PC-9 (cell line): ENCODE data around the gene NCMAP. TPM values are rescaled to one million over a fixed set of nuclear protein-coding genes. Genes with fewer than 3 reads are reported as not detected.

Source experiments
- BruUV-seq: library from RNA; stranded (reverse); fragments of 400-500 nt; replicated peaks from 2 replicates; lab custom pipeline; 2021; lab: Mats Ljungman, UMichigan
- CTCF ChIA-PET: fragments of 300-600 bp; sonication (Branson Sonifier 250); formaldehyde crosslinking; loops from one replicate; lab custom pipeline; 2022; ENCODE audit warnings: antibody characterized with exemption; lab: Charles Lee
- POLR2A ChIA-PET: fragments of 300-600 bp; sonication (Branson Sonifier 250); formaldehyde crosslinking; loops from one replicate; lab custom pipeline; 2022; ENCODE audit warnings: antibody characterized with exemption; ENCODE audit not compliant: unreplicated experiment; lab: Charles Lee
- DNase-seq, 2 experiments: peaks; one replicate each; pipeline versions ENCODE4 v3.0.0 to v3.0.0-alpha.2; 2015 to 2022; ENCODE audit warnings: mixed read lengths in 1 of 2
- H2AFZ ChIP-seq: fragments of 200-600 bp; sonication (generic); 2 replicates; pipeline ENCODE4 v1.8.1; 2017; ENCODE audit warnings: antibody characterized with exemption
- H3F3A ChIP-seq: fragments of 200-600 bp; sonication (generic); 2 replicates; pipeline ENCODE4 v1.8.1; 2017; ENCODE audit warnings: antibody characterized with exemption, mild to moderate bottlenecking, low read depth; ENCODE audit not compliant: insufficient read depth
- H3K27ac ChIP-seq: fragments of 200-600 bp; sonication (generic); 2 replicates; pipeline ENCODE4 v1.6.1; 2016; ENCODE audit warnings: mixed run types
- H3K27me3 ChIP-seq: fragments of 200-600 bp; sonication (generic); 2 replicates; pipeline ENCODE4 v1.6.1; 2016; ENCODE audit warnings: low read depth, mixed run types; ENCODE audit not compliant: insufficient read depth
- H3K36me3 ChIP-seq: fragments of 200-600 bp; sonication (generic); 2 replicates; pipeline ENCODE4 v1.6.1; 2016; ENCODE audit warnings: low read depth, mixed run types
- H3K4me1 ChIP-seq: fragments of 200-600 bp; sonication (generic); replicated peaks from 2 replicates; pipeline ENCODE4 v1.6.1; 2016; ENCODE audit warnings: mixed run types; ENCODE audit not compliant: insufficient read depth
- H3K4me2 ChIP-seq: fragments of 200-600 bp; sonication (generic); 2 replicates; pipeline ENCODE4 v1.6.1; 2017; ENCODE audit warnings: mixed run types
- H3K4me3 ChIP-seq: fragments of 200-600 bp; sonication (generic); 2 replicates; pipeline ENCODE4 v1.6.1; 2016; ENCODE audit warnings: mixed run types
- H3K79me2 ChIP-seq: fragments of 200-600 bp; sonication (generic); 2 replicates; pipeline ENCODE4 v1.6.1; 2017; ENCODE audit warnings: low read depth, mixed run types
- H3K9me2 ChIP-seq: fragments of 200-600 bp; sonication (generic); 2 replicates; pipeline ENCODE4 v1.8.1; 2017; ENCODE audit warnings: mild to moderate bottlenecking; ENCODE audit not compliant: insufficient read depth
- H3K9me3 ChIP-seq: fragments of 200-600 bp; sonication (generic); 2 replicates; pipeline ENCODE4 v1.8.1; 2016; ENCODE audit warnings: low read depth; ENCODE audit not compliant: insufficient read depth
- H4K20me1 ChIP-seq: fragments of 200-600 bp; sonication (generic); 2 replicates; pipeline ENCODE4 v1.8.1; 2017; ENCODE audit not compliant: insufficient read depth
- EZH2 ChIP-seq: fragments of 200-600 bp; sonication (generic); IDR thresholded peaks from 2 replicates; pipeline ENCODE4 v1.8.0; 2017; ENCODE audit warnings: antibody characterized with exemption, low read depth
- intact Hi-C: fragments of 100-400 bp; cut with micrococcal nuclease; formaldehyde crosslinking; loops from one replicate; pipeline ENCODE4 v1.10.0; 2022; ENCODE audit not compliant: unreplicated experiment
- total RNA-seq: library from RNA; stranded (reverse); gene quantifications from 2 replicates; pipeline ENCODE4 v1.2.3, GENCODE V29; 2021
- TF ChIP-seq, protein P1 (sequence below): fragments of 200-600 bp; sonication (generic); conservative IDR thresholded peaks from 2 replicates; pipeline ENCODE4 v1.6.1; 2017; ENCODE audit warnings: mixed run types, antibody characterized with exemption, mild to moderate bottlenecking, moderate library complexity

NCMAP gene
- total RNA-seq, 1 experiment from 2014 or later, result 0.20 TPM

GRCh38 chr1:24652382-24652781, 96.5 kb downstream of the NCMAP start:
- no peak overlapping the region for H3K27ac ChIP-seq
- BruUV-seq, result no TSS peak
- no peaks in the 10 kb centered on the region for H3K9me3 ChIP-seq
- intact Hi-C loops, result no loop called here
- ChIA-PET POLR2A (interaction anchor here (0.6 kb wide), 1 partner anchor 165 kb away, joined by 6 read pairs; no protein-coding TSS in a partner anchor), CTCF (no interaction called here)
- TF ChIP-seq, protein P1, sequence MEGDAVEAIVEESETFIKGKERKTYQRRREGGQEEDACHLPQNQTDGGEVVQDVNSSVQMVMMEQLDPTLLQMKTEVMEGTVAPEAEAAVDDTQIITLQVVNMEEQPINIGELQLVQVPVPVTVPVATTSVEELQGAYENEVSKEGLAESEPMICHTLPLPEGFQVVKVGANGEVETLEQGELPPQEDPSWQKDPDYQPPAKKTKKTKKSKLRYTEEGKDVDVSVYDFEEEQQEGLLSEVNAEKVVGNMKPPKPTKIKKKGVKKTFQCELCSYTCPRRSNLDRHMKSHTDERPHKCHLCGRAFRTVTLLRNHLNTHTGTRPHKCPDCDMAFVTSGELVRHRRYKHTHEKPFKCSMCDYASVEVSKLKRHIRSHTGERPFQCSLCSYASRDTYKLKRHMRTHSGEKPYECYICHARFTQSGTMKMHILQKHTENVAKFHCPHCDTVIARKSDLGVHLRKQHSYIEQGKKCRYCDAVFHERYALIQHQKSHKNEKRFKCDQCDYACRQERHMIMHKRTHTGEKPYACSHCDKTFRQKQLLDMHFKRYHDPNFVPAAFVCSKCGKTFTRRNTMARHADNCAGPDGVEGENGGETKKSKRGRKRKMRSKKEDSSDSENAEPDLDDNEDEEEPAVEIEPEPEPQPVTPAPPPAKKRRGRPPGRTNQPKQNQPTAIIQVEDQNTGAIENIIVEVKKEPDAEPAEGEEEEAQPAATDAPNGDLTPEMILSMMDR, result no peak
- no peak for TF ChIP-seq EZH2
- H3F3A ChIP-seq, result peaks cover 31% of the 10 kb centered on the region; the same call in 1 of the 2 replicates
- no peaks in the 10 kb centered on the region for H3K4me1 ChIP-seq
- DNase-seq, result no peak
- H3K79me2 ChIP-seq, result peaks cover 37% of the 10 kb centered on the region
- H3K4me2 ChIP-seq, result no peak overlapping the region
- no peaks in the 10 kb centered on the region for H3K27me3 ChIP-seq
- H3K9me2 ChIP-seq, result no peaks in the 10 kb centered on the region
- no peak overlapping the region for H2AFZ ChIP-seq
- peaks cover 57% of the 10 kb centered on the region for H3K36me3 ChIP-seq
- no peak overlapping the region for H3K4me3 ChIP-seq
- peaks cover 16% of the 10 kb centered on the region for H4K20me1 ChIP-seq

DNA sequence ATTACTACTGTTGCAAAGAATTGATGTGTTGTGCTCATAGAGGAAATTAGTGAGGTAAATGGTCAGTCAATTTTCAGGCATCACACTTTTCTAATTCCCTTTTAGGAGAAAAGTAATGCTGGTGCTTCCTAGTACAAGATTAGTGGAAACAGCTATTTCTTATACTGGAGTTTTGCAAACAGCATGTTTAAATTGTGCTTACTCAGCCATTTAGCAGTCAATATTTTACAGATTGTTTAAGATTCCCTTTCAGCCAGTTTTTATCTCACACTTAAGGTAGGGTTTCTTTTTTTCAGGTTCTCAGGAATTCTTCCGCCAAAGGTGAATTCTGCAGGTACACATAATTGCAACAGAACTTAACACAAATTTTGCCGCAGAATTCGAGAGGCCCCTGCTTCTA, 98.1 kb downstream of the NCMAP start:
- H3K9me3 ChIP-seq, result no peaks in the 10 kb centered on the region
- no peak overlapping the region for H3K27ac ChIP-seq
- no peaks in the 10 kb centered on the region for H3K27me3 ChIP-seq
- H3K36me3 ChIP-seq, result peaks cover 48% of the 10 kb centered on the region
- no peak overlapping the region for H3K4me3 ChIP-seq
- peaks cover 14% of the 10 kb centered on the region for H4K20me1 ChIP-seq
- ChIA-PET POLR2A (no interaction called here), CTCF (interaction anchor here (0.6 kb wide), 1 partner anchor 20 kb away, joined by 3 read pairs; no protein-coding TSS in a partner anchor)
- TF ChIP-seq EZH2, result no peak
- TF ChIP-seq, protein P1, result no peak
- H3K79me2 ChIP-seq, result peaks cover 36% of the 10 kb centered on the region
- no peaks in the 10 kb centered on the region for H3K9me2 ChIP-seq
- H3K4me1 ChIP-seq, result no peaks in the 10 kb centered on the region
- no peak for DNase-seq
- intact Hi-C loops, result no loop called here
- H3K4me2 ChIP-seq, result no peak overlapping the region
- no TSS peak for BruUV-seq
- H3F3A ChIP-seq, result peaks cover 30% of the 10 kb centered on the region; the same call in 1 of the 2 replicates
- H2AFZ ChIP-seq, result no peak overlapping the region

DNA sequence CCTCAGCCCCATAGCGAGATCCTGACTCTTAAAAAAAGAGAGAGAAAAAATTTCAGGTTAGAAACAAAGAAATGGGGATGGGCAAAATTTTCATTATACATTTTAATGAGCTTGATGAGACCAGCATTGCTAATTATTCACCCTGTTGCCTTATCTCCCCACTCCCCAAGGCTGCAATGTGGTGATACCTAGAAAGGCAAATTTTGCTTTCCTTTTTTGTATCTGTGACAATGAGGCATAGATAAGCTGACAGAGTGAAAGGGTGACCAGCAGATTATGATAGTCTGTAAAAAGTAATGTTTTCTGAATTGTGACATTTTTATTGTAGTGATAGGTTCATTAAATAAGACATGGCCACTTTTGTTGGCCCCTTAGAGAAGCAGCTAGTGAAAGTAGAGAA, 100.2 kb downstream of the NCMAP start:
- H3F3A ChIP-seq, result peaks cover 32% of the 10 kb centered on the region; the same call in 1 of the 2 replicates
- no peak for TF ChIP-seq EZH2
- TF ChIP-seq, protein P1, result no peak
- H3K27ac ChIP-seq, result no peak overlapping the region
- no peaks in the 10 kb centered on the region for H3K9me3 ChIP-seq
- ChIA-PET POLR2A (interaction anchor here (0.6 kb wide), 1 partner anchor 243 kb away, joined by 5 read pairs; the partner anchor contains the start of gene STPG1), CTCF (no interaction called here)
- no peak overlapping the region for H3K4me3 ChIP-seq
- H3K79me2 ChIP-seq, result peaks cover 32% of the 10 kb centered on the region
- peaks cover 26% of the 10 kb centered on the region for H4K20me1 ChIP-seq
- no peaks in the 10 kb centered on the region for H3K4me1 ChIP-seq
- H3K9me2 ChIP-seq, result no peaks in the 10 kb centered on the region
- intact Hi-C loops, result no loop called here
- BruUV-seq, result no TSS peak
- DNase-seq, result no peak
- no peaks in the 10 kb centered on the region for H3K27me3 ChIP-seq
- H2AFZ ChIP-seq, result no peak overlapping the region
- peaks cover 36% of the 10 kb centered on the region for H3K36me3 ChIP-seq
- no peak overlapping the region for H3K4me2 ChIP-seq
